HG02970 (cell line): Measurements from ENCODE around the gene OLR1.

ENCODE experiments used
- ATAC-seq: cut with Tn5 transposase; IDR thresholded peaks from one replicate; pipeline ENCODE4 v1.9.1; 2021; ENCODE audit warnings: mild to moderate bottlenecking, moderate library complexity, moderate number of reproducible peaks; ENCODE audit not compliant: unreplicated experiment, low FRiP score

OLR1 gene

DNA sequence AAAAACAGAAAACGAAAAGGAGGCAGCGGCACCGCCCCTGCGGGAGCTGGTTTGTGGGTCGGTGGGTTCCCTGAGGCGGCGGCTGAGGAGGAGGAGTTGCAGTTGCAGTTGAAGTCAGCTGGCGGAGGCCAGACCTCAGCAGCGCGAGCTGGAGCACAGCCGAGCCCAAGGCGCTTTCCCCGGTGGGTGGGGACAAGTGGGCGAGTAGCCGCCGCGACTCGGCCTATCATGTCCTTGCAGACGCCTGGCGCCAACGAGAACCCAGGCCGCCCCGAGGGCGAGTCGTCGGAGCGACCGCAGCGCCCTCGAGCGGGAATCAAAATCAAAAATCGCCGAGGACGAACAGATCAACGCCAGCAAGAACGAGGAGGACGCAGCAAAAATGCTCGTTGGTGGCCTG is 60.5 kb downstream of the OLR1 start:
- no peak for ATAC-seq

DNA sequence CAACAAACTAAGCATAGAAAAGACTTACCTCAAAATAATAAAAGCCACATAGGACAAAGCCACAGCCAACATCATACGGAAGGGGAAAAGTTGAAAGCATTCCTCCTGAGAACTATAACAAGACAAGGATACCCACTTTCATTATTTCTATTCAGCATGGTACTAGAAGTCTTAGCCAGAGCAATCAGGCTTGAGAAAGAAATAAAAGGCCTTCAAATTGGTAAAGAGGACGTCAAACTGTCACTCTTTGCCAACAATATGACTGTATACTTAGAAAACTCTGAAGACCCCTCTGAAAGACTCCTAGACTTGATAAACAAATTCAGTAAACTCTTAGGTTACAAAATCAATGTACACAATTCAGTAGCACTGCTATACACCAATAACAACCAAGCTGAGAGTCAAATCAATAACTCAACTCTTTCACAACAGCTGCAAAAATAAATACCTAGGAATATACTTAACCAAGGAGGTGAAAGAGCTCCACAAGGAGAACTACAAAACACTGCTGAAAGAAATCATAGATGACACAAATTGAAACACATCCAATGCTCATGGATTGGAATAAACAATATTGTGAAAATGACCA is 61.6 kb downstream of the OLR1 start:
- no peak for ATAC-seq
